ENCODE data around the gene APP.

APP gene

GRCh38 chr21:25974964-25975363, 195.6 kb downstream of the APP start:
- DNase-seq (ENCODE audit: low spot score): no peak
- no peak for TF ChIP-seq CTCF (IDR thresholded peaks at IDR 0.05; ENCODE audit: extremely low read depth, missing control alignments)

- TF ChIP-seq CTCF (IDR thresholded peaks at IDR 0.05; ENCODE audit: extremely low read depth, missing control alignments): no peak
- DNase-seq (ENCODE audit: low spot score): no peak
Measured at GRCh38 chr21:25970254-25970930, 200.2 kb downstream of the APP start.

DNA sequence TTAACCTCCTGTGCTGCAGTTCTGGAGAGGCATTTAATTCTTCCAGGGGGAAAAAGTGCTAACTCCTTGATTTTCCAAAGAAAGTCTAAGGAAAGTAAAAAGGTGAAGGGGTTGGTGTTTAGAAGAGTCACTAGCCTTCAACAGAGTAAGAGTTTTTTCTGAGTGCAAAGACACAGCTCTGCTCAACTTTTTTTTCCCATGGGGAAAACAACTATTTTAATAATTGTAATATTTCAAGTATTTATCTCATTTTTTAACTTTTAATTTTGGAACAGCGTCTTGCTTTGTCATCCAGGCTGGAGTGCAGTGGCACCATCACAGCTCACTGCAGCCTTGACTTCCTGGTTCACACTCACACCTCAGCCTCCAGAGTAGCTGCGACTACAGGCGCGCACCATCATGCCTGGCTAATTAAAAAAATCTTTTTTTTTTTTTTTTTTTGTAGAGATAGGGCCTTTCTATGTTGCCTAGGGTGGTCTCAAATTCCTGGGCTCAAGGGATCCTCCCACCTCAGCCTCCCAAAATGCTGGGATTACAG, 202.6 kb downstream of the APP start:
- TF ChIP-seq CTCF (IDR thresholded peaks at IDR 0.05; ENCODE audit: extremely low read depth, missing control alignments): no peak
- no peak for DNase-seq (ENCODE audit: low spot score)

GRCh38 chr21:25967181-25967900, 203.2 kb downstream of the APP start:
- TF ChIP-seq CTCF (IDR thresholded peaks at IDR 0.05; ENCODE audit: extremely low read depth, missing control alignments): no peak
- peak; percentile 42 for DNase-seq (ENCODE audit: low spot score)

GRCh38 chr21:25965951-25966707, 204.4 kb downstream of the APP start:
- DNase-seq (ENCODE audit: low spot score): no peak
- TF ChIP-seq CTCF (IDR thresholded peaks at IDR 0.05; ENCODE audit: extremely low read depth, missing control alignments): no peak

GRCh38 chr21:25964926-25965325, 205.6 kb downstream of the APP start:
- DNase-seq (ENCODE audit: low spot score): no peak
- no peak for TF ChIP-seq CTCF (IDR thresholded peaks at IDR 0.05; ENCODE audit: extremely low read depth, missing control alignments)

DNA sequence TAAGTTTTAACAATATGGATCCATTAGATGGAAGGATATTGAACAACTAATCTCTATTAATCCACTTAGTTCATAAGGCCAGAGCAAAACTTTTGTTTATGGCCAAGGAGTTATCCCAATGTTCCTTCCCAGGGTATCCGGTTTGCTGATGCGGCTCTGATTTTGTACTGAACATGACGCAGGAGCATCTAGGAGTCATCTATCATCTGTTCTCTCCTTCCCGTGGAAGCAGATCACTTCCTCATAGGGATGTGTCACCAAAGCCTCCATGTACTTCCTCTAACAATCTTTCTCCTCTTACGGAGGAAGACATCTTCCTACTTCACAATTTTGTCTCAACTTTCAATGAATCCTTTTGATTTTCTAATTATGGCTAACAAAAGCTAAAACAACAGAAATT, 206.6 kb downstream of the APP start:
- DNase-seq (ENCODE audit: low spot score): no peak
- no peak for TF ChIP-seq CTCF (IDR thresholded peaks at IDR 0.05; ENCODE audit: extremely low read depth, missing control alignments)
